ENCODE results near the gene CACNA2D1.

The CACNA2D1 gene

GRCh38 chr7:82343716-82344115, 99.9 kb downstream of the CACNA2D1 start:
- DNase-seq (ENCODE audit: low read depth): no peak

- no peak for DNase-seq (ENCODE audit: low read depth)
These were observed 103.6 kb downstream of the CACNA2D1 start for GRCh38 chr7:82339958-82340357.

DNA sequence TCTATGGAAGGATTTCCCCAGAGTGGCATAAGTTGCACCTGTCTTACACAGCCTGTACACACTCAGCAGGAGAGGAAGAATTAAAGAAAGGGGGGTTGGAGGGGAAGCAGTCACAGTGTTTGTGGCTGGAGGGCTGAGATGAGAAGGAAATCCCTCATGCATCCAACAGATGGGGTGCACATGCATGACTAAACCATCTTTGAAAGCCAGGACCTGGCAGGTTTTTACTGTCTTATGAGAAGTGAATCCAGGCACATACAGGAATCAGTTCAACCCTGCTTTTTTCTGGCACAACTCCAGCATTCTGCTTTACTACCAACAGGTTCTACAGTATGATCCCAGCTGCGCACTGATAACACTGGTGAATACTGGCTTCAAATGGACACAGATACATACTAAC, 107.7 kb downstream of the CACNA2D1 start:
- DNase-seq (ENCODE audit: low read depth): no peak

- no peak for DNase-seq (ENCODE audit: low read depth)
These were observed 108.6 kb downstream of the CACNA2D1 start for GRCh38 chr7:82335001-82335400.

DNA sequence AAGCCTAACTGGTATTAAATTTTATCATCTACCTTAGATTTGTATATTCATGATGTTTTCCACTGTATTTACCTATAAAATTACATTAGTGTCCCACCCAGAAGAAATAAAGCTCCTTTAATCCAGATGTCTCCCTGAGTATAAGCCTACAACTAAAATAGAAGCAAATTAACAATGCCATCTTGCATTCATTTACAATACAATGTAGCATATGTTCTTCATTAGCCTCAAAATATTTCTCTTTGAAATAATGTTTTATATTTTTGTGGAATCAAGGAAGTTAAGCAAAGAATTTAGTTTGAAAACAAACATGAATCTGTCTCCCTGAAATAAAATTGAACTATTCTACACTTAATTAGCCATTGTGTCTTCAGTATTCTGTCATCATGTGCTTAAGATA, 112.3 kb downstream of the CACNA2D1 start:
- DNase-seq (ENCODE audit: low read depth): no peak

GRCh38 chr7:82330706-82331215, 112.8 kb downstream of the CACNA2D1 start:
- DNase-seq (ENCODE audit: low read depth): no peak

GRCh38 chr7:82327898-82328297, 115.7 kb downstream of the CACNA2D1 start:
- no peak for DNase-seq (ENCODE audit: low read depth)

DNA sequence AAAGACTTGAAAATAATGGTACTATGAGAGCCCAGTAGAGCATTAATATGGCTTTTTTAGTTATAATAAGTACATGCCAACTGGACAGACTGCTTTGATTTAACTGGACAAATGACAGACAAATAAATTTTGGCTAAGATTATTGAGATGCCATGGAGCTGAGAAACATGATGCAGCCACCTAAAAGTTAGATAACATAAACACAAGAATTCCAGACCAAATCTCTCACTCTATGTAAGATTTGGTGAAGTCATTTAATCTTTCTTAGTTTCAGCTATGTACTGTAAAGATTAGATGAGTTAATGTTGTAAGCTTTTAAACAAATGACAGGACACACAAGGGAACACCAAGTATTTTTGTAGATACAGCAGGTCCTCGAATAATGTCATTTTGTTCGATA, 118.2 kb downstream of the CACNA2D1 start:
- DNase-seq (ENCODE audit: low read depth): no peak

DNA sequence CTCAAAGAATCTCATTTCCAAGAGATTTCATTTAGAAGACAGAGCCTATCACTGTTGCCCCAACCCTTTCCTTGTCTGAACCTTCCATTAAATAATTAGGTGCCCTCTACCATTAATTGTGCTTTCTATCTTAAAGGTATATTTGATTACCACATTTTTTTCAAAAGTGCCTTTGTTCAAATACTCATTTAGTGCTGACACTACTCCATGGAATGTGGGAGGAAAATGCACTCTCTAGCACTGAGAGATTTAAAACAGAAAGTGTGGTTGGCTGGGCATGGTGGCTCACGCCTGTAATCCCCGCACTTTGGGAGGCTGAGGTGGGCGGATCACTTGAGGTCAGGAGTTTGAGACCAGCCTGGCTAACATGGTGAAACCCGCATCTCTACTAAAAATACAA, 119.8 kb downstream of the CACNA2D1 start:
- no peak for DNase-seq (ENCODE audit: low read depth)

DNA sequence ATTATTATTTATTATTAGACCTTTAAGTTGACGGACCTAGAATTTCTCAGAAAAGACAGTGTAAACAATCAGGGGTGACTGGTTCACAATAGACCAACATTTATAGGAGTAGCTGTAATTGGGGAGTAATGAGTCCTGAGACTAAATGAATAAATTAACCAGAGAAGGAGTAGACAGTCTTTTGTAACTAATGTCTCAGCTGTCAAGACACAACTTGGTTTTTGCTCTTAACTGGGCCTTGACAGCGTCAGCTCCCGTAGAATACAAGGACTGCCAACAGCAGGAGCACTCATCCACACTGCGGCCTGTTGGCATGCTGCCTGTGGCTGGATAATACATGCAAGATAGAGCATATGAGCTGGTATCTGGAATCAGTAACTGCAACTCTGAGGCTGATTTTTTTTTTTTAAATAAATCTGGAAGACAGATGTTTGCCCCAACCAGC, 123.9 kb downstream of the CACNA2D1 start:
- DNase-seq (ENCODE audit: low read depth): no peak

- no peak for DNase-seq (ENCODE audit: low read depth)
These were observed 124.8 kb downstream of the CACNA2D1 start for GRCh38 chr7:82318786-82319185.

DNA sequence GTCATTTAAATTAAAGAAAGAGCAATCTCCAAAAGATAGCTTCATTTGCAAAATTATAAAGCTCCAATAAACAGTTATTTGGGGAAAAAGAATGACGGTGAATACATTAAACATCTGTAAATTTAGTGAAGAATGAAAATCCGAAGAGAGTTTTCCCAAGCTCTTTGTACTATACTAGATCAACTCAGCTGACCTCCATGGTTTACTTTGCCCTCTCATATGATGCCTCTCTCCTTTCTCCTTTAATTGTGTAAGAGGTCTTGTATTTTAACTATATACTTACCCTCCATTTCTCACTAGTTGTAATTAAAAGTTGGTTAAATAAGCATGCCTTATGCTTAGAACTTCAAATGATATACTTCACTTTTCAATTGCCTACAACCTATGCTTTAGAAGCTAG, 125.8 kb downstream of the CACNA2D1 start:
- no peak for DNase-seq (ENCODE audit: low read depth)

DNA sequence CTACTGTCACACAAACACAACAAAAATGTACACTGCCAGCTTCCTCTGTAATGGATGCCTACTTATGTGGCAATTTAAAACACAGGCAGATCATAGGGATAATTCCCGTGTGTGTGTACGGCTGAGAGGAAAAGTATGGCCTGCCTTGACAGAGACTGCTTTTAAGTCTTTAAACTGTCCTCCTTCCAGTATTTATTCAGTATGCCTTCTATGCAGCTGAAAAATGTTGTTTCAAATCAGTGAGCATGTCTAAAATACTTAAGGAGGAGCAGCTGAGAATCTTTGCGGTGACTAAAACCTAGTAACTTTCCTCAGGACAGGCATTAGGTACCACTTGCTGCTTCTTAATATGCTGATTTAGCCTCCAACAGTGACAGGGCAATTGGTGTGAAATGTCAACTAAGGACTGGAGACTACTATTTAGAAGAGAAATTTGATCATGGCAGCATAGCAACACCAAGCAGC, 126.3 kb downstream of the CACNA2D1 start:
- no peak for DNase-seq (ENCODE audit: low read depth)

DNA sequence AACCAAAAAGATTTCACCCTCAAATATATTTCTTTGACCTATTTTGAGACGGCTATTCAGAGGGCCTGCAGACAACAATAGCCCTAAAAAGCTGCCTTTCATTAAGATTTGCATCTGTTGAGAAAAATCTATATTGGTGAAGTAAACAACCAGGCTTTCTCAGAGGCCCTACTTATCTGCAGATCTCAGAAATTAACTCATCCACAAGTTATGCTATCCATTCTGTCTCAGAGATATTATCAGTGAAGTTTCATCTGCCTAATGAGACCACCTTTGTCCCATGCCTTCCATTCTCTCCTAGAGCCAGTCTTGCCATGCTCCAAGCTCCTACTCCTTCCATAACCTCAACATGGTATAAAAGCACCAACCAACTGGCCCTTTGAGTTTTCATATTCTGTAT, 130.3 kb downstream of the CACNA2D1 start:
- no peak for DNase-seq (ENCODE audit: low read depth)

- DNase-seq (ENCODE audit: low read depth): no peak
These were observed 130.9 kb downstream of the CACNA2D1 start for GRCh38 chr7:82312646-82313045.

DNA sequence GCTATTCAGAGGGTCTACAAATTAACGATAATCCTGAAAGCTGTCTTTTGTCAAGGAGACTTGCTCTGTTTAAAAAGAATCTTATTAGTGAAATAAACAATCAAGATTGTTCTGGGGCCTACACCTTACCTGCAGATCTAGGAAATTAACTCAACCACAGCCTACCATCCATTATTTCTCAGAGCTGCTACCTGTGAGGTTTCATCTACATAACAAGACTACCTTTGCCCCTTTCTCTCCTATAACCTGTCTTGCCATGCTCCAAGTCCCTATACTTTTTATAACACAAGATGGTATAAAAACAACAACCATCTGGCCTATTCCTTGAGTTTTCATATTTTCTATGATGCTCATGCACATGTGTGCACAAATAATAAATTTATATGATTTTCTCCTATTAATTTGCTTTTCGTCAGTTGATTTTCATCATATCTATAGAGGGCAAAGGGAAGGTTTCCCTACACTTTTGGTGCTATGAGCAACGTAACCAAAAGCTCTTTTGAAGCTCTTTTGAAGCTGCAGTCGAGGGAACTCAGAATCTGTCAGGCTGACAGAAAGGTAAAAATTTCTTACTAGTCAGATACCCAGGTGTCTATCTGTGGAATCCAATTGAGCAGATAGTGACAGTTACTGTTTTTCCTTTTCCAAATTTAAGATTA, 138.1 kb downstream of the CACNA2D1 start:
- DNase-seq (ENCODE audit: low read depth): no peak

DNA sequence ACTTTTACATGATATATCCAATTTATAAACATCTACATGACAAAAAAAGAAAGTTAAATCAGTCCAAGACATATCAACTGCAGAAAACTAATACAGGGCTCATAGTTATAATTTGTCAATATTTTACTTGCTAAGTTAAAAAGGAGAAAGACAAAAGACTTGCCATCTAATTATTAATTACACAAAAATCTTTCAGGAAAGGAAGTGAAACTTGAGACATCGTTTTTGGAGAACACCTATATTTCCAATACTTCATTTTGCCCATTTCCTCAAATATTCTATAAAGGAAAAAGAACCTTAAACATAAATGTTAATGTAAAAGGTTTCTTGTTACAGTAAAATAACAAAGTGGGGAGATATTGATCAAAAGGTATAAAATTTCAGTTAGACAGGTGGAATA, 148.7 kb downstream of the CACNA2D1 start:
- no peak for DNase-seq (ENCODE audit: low read depth)

- DNase-seq (ENCODE audit: low read depth): no peak
These were observed 149.2 kb downstream of the CACNA2D1 start for GRCh38 chr7:82294382-82294784.

- no peak for DNase-seq (ENCODE audit: low read depth)
These were observed 150.1 kb downstream of the CACNA2D1 start for GRCh38 chr7:82293467-82293866.

DNA sequence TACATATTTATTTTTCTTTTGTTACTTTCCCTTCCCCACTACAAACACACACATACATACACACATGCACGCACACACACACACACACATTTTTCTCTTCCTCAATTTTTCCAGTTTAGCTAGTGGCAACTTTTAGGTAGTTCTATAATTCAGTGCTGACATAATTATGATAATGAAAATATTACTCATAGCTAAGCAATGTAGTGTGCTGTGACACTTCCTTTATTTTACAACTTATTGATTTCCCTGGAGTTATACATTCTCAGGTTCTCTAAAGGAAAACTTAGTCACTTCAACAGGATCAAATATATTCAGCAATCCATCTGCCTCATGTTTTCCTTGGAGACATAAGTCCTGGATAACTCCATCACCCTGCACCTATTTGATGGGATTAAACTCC, 151.6 kb downstream of the CACNA2D1 start:
- DNase-seq (ENCODE audit: low read depth): no peak

DNA sequence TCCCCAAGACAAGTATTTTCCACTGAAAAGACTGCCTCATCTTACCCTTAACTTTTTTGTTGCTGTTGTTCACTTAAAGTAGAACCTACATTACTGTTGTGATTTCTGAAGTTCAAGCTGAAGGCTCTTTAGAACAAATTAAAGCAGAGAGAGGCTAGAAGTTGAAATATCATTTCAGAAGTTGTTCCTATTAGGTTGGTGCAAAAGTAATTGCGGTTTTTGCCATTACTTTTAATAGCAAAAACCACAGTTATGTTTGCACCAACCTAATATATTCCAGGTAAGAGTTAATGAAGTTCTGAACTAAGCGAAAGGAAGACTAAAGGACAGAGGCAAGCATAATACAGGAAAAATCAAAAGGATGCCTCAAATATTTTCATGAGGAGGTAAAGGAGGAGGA, 153.7 kb downstream of the CACNA2D1 start:
- no peak for DNase-seq (ENCODE audit: low read depth)

GRCh38 chr7:82289152-82289535, 154.4 kb downstream of the CACNA2D1 start:
- DNase-seq (ENCODE audit: low read depth): no peak

DNA sequence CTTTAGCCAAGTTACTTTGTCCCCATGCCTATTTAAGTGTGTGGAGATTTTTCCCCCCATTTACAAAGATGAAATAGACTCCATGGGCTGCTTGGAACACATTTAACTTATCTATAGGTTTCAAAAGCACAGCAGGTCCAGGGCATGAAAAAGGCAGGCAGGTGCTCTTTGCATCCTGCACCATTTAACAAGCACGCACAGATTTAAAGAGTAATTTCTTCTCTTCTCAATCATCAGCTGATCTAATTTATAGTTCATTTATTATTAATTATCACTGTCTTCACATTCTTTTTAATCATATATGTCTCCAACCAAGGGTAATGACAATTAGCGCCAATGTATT, 156.8 kb downstream of the CACNA2D1 start:
- DNase-seq (ENCODE audit: low read depth): no peak

GRCh38 chr7:82286096-82286797, 157.3 kb downstream of the CACNA2D1 start:
- no peak for DNase-seq (ENCODE audit: low read depth)
